SIG-M5 treated with dmso at 0.1 percent for 504 hours (cell line): ENCODE data around the gene COL8A2.

Experiments used
- DNase-seq: peaks from one replicate; lab custom pipeline; 2025; ENCODE audit not compliant: unreplicated experiment; lab: John Stamatoyannopoulos, UW

The COL8A2 gene

GRCh38 chr1:36137226-36137625 lies 12.2 kb upstream of the COL8A2 start:
- no peak for DNase-seq

GRCh38 chr1:36136535-36136934 lies 11.5 kb upstream of the COL8A2 start:
- DNase-seq, result no peak

GRCh38 chr1:36135796-36136195 lies 10.8 kb upstream of the COL8A2 start:
- no peak for DNase-seq

GRCh38 chr1:36135330-36135667 lies 10.3 kb upstream of the COL8A2 start:
- no peak for DNase-seq

DNA sequence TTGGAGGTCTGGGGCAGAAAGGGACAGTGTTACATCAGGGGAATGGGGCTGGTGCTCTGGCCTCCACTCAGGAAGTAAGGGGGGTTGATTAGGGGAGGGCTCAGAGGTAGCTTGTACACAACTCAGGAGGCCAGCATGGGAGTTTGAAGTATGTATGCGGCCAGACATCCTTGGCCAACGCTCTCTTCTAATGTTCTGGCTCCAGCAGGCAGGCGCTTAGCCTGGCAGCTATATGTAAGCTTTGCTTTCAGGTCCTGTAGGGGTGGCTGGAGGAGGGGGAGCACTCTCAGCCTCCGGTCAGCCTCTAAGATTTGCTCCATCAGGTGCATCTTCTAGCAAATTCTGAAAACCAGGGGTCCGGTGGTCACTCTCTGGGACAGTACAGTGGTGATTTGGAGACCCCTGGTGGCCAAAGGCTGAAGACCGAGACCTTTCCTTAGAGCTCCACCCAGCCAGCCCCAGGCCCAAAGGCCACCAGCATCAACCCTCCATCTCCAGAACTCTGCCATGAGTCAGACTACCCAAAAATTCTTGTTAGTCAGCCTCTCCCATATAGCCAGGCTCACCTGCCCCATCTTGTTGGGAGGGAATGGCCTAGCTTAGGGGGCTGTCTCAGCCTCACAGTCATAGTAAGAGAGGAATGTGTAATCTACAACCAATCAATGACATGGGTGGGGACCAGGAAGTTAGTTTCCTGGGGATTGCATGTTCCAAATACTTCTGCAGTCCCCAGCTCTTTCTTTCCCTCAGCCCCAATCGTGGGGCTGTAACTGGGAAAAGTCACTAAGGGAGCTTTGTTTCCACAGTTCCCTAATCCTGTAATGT lies 9.7 kb upstream of the COL8A2 start:
- DNase-seq, result peak; percentile 29

DNA sequence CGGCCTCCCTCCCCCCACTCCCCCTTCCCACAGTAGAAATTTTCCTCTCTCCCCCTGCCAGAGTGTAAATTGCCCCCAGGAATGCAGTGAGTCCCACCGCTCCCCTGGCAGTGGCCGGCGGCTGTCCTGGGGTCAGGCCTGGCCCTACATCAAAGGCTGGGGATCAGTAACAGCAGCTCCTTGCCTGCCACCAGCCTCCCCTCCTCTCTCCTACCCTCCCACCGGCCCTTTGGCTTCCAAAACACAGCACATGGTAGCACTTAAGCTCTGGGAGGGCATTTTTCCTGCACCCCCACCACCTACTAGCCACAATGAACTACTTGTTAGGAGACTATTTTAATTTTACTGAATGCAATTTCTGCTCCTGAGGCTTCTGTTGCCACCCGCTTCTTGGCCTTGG lies 9.0 kb upstream of the COL8A2 start:
- no peak for DNase-seq

GRCh38 chr1:36133484-36133883 lies 8.5 kb upstream of the COL8A2 start:
- no peak for DNase-seq

GRCh38 chr1:36132029-36132428 lies 7.0 kb upstream of the COL8A2 start:
- no peak for DNase-seq

DNA sequence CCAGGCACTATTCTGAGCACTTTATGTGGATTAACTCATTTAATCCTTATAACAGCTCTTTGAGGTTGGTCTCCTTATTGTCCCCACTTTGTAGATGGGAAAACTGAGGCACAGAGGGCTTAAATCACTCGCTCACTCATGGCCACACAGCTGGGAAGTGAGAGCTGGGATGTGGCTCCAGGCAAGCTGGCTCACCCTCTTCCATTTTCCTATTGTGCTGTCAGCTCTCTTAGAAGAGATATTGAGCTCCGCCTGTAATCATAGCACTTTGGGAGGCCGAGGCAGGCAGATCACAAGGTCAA lies 3.8 kb upstream of the COL8A2 start:
- DNase-seq, result no peak

- no peak for DNase-seq
These were observed 3.3 kb upstream of the COL8A2 start for GRCh38 chr1:36128126-36128904.

DNA sequence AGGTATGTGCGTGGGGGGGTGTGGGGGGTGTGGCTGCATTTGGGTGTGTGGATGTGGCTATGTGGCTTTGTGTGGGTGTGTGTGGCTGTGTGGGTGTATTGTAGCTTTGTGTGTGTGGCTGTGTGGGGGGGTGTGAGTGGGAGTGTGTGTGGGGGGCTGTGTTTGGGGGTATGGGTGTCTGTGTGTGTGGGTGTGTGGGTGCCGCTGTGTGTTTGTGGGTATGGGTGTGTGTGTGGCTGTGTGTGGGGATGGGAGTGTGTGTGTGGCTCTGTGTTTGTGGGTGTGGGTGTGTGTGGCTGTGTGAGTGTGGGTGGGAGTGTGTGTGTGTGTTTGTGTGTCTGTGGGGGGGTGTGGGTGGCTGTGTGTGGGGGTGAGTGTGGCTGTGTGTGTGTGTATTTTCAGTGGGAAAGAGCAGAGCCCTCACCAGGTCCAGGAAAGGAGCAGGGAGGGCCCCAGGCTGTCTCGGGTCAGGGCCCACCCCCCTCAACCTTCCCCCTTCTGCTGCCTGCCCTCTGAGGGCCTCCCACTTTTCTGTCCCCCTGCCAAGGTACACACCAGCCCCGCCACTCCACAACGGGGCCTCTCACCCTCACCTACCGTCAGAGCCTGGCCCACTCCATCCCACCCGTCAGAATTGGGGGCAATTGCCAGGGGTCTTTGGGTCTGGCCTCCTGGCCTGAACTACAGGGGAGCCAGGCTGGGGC lies 1.9 kb upstream of the COL8A2 start:
- no peak for DNase-seq

GRCh38 chr1:36126005-36126716 lies 1.1 kb upstream of the COL8A2 start:
- DNase-seq, result no peak

GRCh38 chr1:36124404-36125128 lies 456 bp downstream of the COL8A2 start:
- no peak for DNase-seq

GRCh38 chr1:36123356-36123755 lies 1.7 kb downstream of the COL8A2 start:
- DNase-seq, result peak; percentile 90

- no peak for DNase-seq
These were observed 2.7 kb downstream of the COL8A2 start for GRCh38 chr1:36122062-36123030.

DNA sequence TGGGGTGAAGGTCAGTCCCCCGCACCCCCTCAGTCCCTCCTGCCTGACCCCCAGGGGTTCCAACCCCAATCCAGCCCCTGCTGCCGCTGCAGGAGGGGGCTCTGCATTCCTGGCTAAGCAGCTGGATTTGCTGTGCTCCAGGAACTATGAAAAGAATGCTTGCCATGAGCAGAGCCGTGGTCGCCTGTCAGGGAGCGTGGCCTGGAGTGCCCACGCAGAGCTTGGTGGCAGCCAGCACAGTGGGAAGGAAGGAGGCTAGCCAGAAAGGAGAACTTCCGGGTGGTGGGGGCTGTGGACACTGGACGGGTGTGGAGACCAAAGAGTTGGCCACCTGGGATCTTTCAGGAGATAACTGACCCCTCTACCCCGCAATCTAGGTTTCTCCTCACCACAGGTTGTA lies 5.6 kb downstream of the COL8A2 start:
- no peak for DNase-seq

DNA sequence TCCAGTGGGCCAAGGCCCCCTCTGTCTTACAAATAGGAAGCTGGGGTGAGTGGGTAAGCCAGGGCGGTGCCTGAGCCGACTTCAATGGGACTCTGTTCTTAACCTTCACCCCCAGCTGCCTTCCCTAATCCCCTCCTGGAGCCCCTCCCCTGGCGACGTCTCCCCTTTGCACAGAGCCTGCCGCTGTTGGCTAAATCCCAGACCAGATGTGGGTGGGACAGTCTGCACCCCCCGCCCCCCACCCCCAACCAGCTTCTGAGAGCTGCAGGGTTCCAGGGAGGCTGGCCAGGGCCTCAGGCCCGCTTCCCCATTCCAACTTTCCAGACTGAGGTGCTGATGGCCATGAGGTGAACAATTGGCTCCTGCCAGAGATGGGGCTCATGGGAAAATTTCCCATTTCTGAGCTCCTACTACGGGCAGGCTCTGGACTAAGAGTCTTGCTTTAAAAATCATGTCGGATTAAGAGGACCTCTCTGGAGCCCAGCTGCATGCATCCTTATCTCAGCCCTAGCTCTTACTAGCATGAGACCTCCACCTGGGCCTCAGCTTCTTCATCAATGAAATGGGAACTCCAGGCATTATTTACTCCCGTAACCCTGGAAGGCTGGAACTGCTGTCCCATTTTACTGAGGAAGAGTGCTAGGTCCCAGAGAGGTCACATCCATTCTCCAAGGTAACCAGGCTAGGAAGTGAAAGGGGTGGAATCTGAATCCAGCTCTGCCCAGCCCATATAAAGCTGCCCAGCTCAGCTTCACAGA lies 6.4 kb downstream of the COL8A2 start:
- DNase-seq, result no peak

DNA sequence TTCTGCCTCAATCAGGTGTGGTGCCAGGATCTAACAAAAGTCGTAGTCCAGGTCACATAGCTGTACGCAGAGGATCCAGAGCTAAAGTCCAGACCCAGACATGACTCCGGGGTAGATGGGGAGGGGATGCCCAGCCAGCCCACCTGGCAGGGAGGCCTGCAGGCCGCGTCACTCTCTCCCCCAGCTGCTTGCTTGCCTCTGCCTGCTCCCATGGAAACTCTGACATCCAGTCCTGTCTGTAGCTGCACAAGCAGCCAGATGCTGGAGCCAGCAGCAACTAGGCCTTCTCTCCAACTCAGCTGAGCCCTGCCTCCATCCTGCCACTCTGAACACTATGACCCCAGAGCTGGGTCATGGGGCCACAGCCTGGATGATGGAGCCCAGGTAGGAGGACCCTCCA lies 8.1 kb downstream of the COL8A2 start:
- no peak for DNase-seq

- DNase-seq, result peak; percentile 16
These were observed 9.1 kb downstream of the COL8A2 start for GRCh38 chr1:36115931-36116330.
